ENCODE measurements around the gene CEP162.
"Not testable (repeated sequence)": the region's sequence is repeated elsewhere in the genome, so short reads cannot be mapped to it uniquely, and the experiment has no call there.

Gene CEP162

DNA sequence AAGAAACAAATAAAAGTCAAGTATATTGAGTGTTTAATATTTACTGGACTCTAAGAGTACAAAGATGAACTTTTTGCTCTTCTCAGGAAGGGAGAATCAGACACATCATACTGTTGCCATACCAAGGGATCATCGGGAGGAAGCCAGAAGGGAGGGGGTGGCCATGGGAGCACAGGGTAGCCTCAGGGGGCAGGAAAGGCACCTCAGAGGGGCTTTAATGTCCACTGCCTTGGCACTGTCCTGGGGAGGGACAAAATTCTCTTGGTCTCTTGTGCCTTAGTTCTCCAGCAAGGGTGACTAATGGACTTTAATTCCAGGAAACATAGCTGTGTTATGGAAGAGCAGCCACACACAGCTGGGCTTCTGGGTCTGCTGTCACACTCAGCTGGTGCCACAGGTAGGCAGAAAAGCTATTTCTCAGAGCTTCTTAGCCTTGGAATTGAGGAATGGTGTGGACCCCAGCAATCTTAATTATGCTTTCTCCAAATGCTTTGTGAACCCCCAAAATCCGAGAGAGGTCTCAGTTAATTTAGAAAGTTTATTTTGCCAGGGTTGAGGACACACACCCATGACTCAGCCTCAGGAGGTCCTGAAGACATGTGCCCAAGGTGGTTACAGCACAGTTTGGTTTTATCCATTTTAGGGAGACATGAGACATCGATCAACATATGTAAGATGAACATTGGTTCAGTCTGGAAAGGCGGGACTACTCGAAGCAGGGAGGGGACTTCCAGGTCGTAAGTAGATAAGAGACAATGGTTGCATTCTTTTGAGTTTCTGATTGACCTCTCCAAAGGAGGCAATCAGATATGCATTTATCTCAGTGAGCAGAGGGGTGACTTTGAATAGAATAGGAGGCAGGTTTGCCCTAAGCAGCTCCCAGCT is 140.7 kb downstream of the CEP162 start:
- Histone ChIP-seq H2AFZ (ENCODE audit: low read depth, low read length, severe bottlenecking) (no peak overlapping the region), H3K27me3 (ENCODE audit: low read length) (no peaks in the 10 kb centered on the region), H3K9me2 (replicated peaks; ENCODE audit: insufficient read depth, low read length) (no peaks in the 10 kb centered on the region), H3K4me3 (ENCODE audit: insufficient read depth, low read length, poor library complexity, severe bottlenecking) (no peak overlapping the region), H4K20me1 (ENCODE audit: low read depth, low read length) (no peaks in the 10 kb centered on the region), H3K79me2 (ENCODE audit: insufficient read depth, low read length) (no peaks in the 10 kb centered on the region), H3K36me3 (ENCODE audit: low read length) (no peaks in the 10 kb centered on the region), H3K9me3 (ENCODE audit: insufficient read depth, low read length) (no peaks in the 10 kb centered on the region), H3K9ac (ENCODE audit: low read length) (no peak overlapping the region), H3K27ac (ENCODE audit: low read depth, low read length) (no peak overlapping the region), H3K4me2 (ENCODE audit: low read depth, low read length, poor library complexity, severe bottlenecking) (no peak overlapping the region), H3F3A (ENCODE audit: insufficient read depth) (no peaks in the 10 kb centered on the region)
- TF ChIP-seq EZH2phosphoT487 (conservative IDR thresholded peaks at IDR 0.05; ENCODE audit: low read length): no peak
- TF ChIP-seq, protein P1, sequence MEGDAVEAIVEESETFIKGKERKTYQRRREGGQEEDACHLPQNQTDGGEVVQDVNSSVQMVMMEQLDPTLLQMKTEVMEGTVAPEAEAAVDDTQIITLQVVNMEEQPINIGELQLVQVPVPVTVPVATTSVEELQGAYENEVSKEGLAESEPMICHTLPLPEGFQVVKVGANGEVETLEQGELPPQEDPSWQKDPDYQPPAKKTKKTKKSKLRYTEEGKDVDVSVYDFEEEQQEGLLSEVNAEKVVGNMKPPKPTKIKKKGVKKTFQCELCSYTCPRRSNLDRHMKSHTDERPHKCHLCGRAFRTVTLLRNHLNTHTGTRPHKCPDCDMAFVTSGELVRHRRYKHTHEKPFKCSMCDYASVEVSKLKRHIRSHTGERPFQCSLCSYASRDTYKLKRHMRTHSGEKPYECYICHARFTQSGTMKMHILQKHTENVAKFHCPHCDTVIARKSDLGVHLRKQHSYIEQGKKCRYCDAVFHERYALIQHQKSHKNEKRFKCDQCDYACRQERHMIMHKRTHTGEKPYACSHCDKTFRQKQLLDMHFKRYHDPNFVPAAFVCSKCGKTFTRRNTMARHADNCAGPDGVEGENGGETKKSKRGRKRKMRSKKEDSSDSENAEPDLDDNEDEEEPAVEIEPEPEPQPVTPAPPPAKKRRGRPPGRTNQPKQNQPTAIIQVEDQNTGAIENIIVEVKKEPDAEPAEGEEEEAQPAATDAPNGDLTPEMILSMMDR (IDR thresholded peaks at IDR 0.05; ENCODE audit: insufficient read depth, low read length, poor library complexity, severe bottlenecking): no peak

- Histone ChIP-seq H3F3A (ENCODE audit: insufficient read depth) (no peaks in the 10 kb centered on the region), H3K27me3 (ENCODE audit: low read length) (no peaks in the 10 kb centered on the region), H3K4me3 (ENCODE audit: insufficient read depth, low read length, poor library complexity, severe bottlenecking) (no peak overlapping the region), H3K9ac (ENCODE audit: low read length) (no peak overlapping the region), H2AFZ (ENCODE audit: low read depth, low read length, severe bottlenecking) (no peak overlapping the region), H3K9me3 (ENCODE audit: insufficient read depth, low read length) (no peaks in the 10 kb centered on the region), H3K36me3 (ENCODE audit: low read length) (no peaks in the 10 kb centered on the region), H4K20me1 (ENCODE audit: low read depth, low read length) (no peaks in the 10 kb centered on the region), H3K27ac (ENCODE audit: low read depth, low read length) (no peak overlapping the region), H3K79me2 (ENCODE audit: insufficient read depth, low read length) (no peaks in the 10 kb centered on the region), H3K9me2 (replicated peaks; ENCODE audit: insufficient read depth, low read length) (no peaks in the 10 kb centered on the region), H3K4me2 (ENCODE audit: low read depth, low read length, poor library complexity, severe bottlenecking) (no peak overlapping the region)
- TF ChIP-seq, protein P1 (IDR thresholded peaks at IDR 0.05; ENCODE audit: insufficient read depth, low read length, poor library complexity, severe bottlenecking): no peak
- TF ChIP-seq EZH2phosphoT487 (conservative IDR thresholded peaks at IDR 0.05; ENCODE audit: low read length): no peak
Measured at GRCh38 chr6:84086056-84086455, 141.4 kb downstream of the CEP162 start.

DNA sequence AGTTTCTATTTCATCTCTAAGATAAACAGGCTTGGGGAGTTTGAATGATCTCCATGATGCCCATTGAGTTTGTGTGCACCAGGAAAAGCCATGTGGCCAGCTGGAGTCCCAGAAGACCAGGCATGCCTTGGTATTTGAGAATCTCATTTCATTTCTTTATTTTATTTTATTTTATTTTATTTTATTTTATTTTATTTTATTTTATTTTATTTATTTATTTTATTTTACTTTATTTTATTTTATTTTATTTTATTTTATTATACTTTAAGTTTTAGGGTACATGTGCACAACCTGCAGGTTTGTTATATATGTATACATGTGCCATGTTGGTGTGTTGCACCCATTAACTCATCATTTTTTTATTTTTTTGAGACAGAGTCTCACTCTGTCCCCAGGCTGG is 142.7 kb downstream of the CEP162 start:
- not testable (repeated sequence) for H3K36me3 ChIP-seq (ENCODE audit: low read length); H3K9ac ChIP-seq (ENCODE audit: low read length); H3K79me2 ChIP-seq (ENCODE audit: insufficient read depth, low read length); H3K4me3 ChIP-seq (ENCODE audit: insufficient read depth, low read length, poor library complexity, severe bottlenecking); H3K9me3 ChIP-seq (ENCODE audit: insufficient read depth, low read length); H3K27me3 ChIP-seq (ENCODE audit: low read length); H2AFZ ChIP-seq (ENCODE audit: low read depth, low read length, severe bottlenecking); H4K20me1 ChIP-seq (ENCODE audit: low read depth, low read length); H3K27ac ChIP-seq (ENCODE audit: low read depth, low read length); H3K9me2 ChIP-seq (replicated peaks; ENCODE audit: insufficient read depth, low read length); H3K4me2 ChIP-seq (ENCODE audit: low read depth, low read length, poor library complexity, severe bottlenecking); H3F3A ChIP-seq (ENCODE audit: insufficient read depth)

DNA sequence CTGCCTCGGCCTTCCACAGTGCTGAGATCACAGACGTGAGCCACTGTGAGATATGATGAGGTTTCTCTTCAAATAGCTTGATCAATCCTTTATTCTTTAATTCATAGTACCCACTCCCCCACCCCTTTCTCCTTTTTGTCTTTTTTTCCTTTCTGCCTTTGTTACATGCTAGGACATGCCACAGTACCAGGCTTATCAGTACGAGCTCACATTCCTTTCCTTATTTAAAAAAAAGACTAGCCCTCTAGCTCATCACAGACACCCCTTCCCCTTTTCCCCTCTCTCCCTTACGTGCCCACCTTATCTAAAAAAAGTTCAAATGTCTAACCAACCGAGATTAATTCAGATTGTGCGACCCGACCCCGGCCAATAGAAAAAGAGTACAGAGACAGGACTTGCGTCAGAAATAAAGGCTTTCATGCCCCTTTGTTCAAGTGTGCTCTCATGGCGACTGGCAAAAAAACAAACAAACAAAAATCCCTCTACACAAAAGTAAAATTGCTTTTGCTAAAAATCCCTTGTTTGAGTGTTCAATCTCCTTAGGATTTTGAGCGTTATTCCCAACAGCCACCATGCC is 144.7 kb downstream of the CEP162 start:
- no peaks in the 10 kb centered on the region for H4K20me1 ChIP-seq (ENCODE audit: low read depth, low read length)
- no peaks in the 10 kb centered on the region for H3K9me3 ChIP-seq (ENCODE audit: insufficient read depth, low read length)
- H3K4me3 ChIP-seq (ENCODE audit: insufficient read depth, low read length, poor library complexity, severe bottlenecking): no peak overlapping the region
- H2AFZ ChIP-seq (ENCODE audit: low read depth, low read length, severe bottlenecking): no peak overlapping the region
- TF ChIP-seq, protein P1 (IDR thresholded peaks at IDR 0.05; ENCODE audit: insufficient read depth, low read length, poor library complexity, severe bottlenecking): no peak
- no peak for TF ChIP-seq EZH2phosphoT487 (conservative IDR thresholded peaks at IDR 0.05; ENCODE audit: low read length)
- no peaks in the 10 kb centered on the region for H3F3A ChIP-seq (ENCODE audit: insufficient read depth)
- H3K27me3 ChIP-seq (ENCODE audit: low read length): no peaks in the 10 kb centered on the region
- H3K79me2 ChIP-seq (ENCODE audit: insufficient read depth, low read length): no peaks in the 10 kb centered on the region
- H3K36me3 ChIP-seq (ENCODE audit: low read length): no peaks in the 10 kb centered on the region
- H3K27ac ChIP-seq (ENCODE audit: low read depth, low read length): no peak overlapping the region
- no peak overlapping the region for H3K4me2 ChIP-seq (ENCODE audit: low read depth, low read length, poor library complexity, severe bottlenecking)
- no peaks in the 10 kb centered on the region for H3K9me2 ChIP-seq (replicated peaks; ENCODE audit: insufficient read depth, low read length)
- no peak overlapping the region for H3K9ac ChIP-seq (ENCODE audit: low read length)
